Brain microvascular endothelial cell (primary cell): ENCODE results near the gene ITGB8.

Experiments used
- DNase-seq: peaks from one replicate; pipeline ENCODE4 v3.0.0-alpha.2; 2020
- H3K27ac ChIP-seq: fragments of 250-450 bp; sonication (Bioruptor Pico); 2 replicates; pipeline ENCODE4 v1.5.1; 2020; ENCODE audit warnings: mild to moderate bottlenecking, moderate library complexity
- H3K27me3 ChIP-seq: fragments of 250-450 bp; sonication (Bioruptor Pico); replicated peaks from 2 replicates; pipeline ENCODE4 v1.5.1; 2020; ENCODE audit warnings: mild to moderate bottlenecking
- H3K36me3 ChIP-seq: fragments of 250-450 bp; sonication (Bioruptor Pico); replicated peaks from 2 replicates; pipeline ENCODE4 v1.5.1; 2020; ENCODE audit warnings: mild to moderate bottlenecking
- H3K4me3 ChIP-seq: 2 replicates; pipeline ENCODE4 v1.5.1; 2011; ENCODE audit warnings: low read depth, mild to moderate bottlenecking, control low read depth, low read length, moderate library complexity
- CTCF ChIP-seq: IDR thresholded peaks from 2 replicates; pipeline ENCODE4 v1.5.1; 2011; ENCODE audit warnings: low read depth, mild to moderate bottlenecking, moderate library complexity, low read length, control low read depth, inconsistent platforms; ENCODE audit errors: missing control alignments
- in situ Hi-C: cut with HindIII; loops from 2 replicates; pipeline ENCODE4 v1.10.0; 2017; ENCODE audit warnings: low sequenced_read_pairs, low pct_ligation_motif_present

The ITGB8 gene

GRCh38 chr7:20417260-20417659, 86.6 kb downstream of the ITGB8 start:
- no peak overlapping the region for H3K4me3 ChIP-seq
- in situ Hi-C loops: no loop called here
- no peaks in the 10 kb centered on the region for H3K36me3 ChIP-seq
- no peak overlapping the region for H3K27ac ChIP-seq
- H3K27me3 ChIP-seq: no peaks in the 10 kb centered on the region
- no peak for DNase-seq
- TF ChIP-seq CTCF: no peak

- no peak for DNase-seq
- TF ChIP-seq CTCF: no peak
- Histone ChIP-seq H3K27me3 (no peaks in the 10 kb centered on the region), H3K4me3 (no peak overlapping the region), H3K36me3 (no peaks in the 10 kb centered on the region), H3K27ac (no peak overlapping the region)
- in situ Hi-C loops: no loop called here
Measured at GRCh38 chr7:20417675-20418382, 87.1 kb downstream of the ITGB8 start.

- Histone ChIP-seq H3K36me3 (no peaks in the 10 kb centered on the region), H3K4me3 (no peak overlapping the region), H3K27ac (no peak overlapping the region), H3K27me3 (no peaks in the 10 kb centered on the region)
- in situ Hi-C loops: no loop called here
- no peak for TF ChIP-seq CTCF
- no peak for DNase-seq
Measured at GRCh38 chr7:20424500-20424899, 93.8 kb downstream of the ITGB8 start.

- DNase-seq: no peak
- Histone ChIP-seq H3K36me3 (no peaks in the 10 kb centered on the region), H3K4me3 (no peak overlapping the region), H3K27ac (no peak overlapping the region), H3K27me3 (no peaks in the 10 kb centered on the region)
- in situ Hi-C loops: no loop called here
- TF ChIP-seq CTCF: no peak
Measured at GRCh38 chr7:20430664-20431063, 100.0 kb downstream of the ITGB8 start.

GRCh38 chr7:20431146-20431545, 100.4 kb downstream of the ITGB8 start:
- no peak for TF ChIP-seq CTCF
- no peaks in the 10 kb centered on the region for H3K36me3 ChIP-seq
- H3K27me3 ChIP-seq: no peaks in the 10 kb centered on the region
- no peak overlapping the region for H3K27ac ChIP-seq
- in situ Hi-C loops: no loop called here
- no peak for DNase-seq
- no peak overlapping the region for H3K4me3 ChIP-seq

GRCh38 chr7:20432071-20432470, 101.4 kb downstream of the ITGB8 start:
- no peak for TF ChIP-seq CTCF
- no peak overlapping the region for H3K27ac ChIP-seq
- H3K27me3 ChIP-seq: no peaks in the 10 kb centered on the region
- in situ Hi-C loops: no loop called here
- no peak for DNase-seq
- H3K36me3 ChIP-seq: no peaks in the 10 kb centered on the region
- H3K4me3 ChIP-seq: no peak overlapping the region
